Neutrophil (primary cell): ENCODE data around the gene NUTF2.

Source experiments
- H3K27ac ChIP-seq: fragments of 200-600 bp; sonication (generic); 2 replicates; pipeline ENCODE4 v1.5.1; 2016; ENCODE audit warnings: mild to moderate bottlenecking, moderate library complexity
- H3K27me3 ChIP-seq: fragments of 200-600 bp; sonication (generic); 2 replicates; pipeline ENCODE4 v1.6.0; 2016; ENCODE audit warnings: mild to moderate bottlenecking
- H3K36me3 ChIP-seq: fragments of 200-600 bp; sonication (generic); 2 replicates; pipeline ENCODE4 v1.5.1; 2017
- H3K4me1 ChIP-seq, 2 experiments: fragments of 200-600 bp in 1 of 2; sonication (generic) in 1 of 2; 1 replicate in 1 of 2; 2 replicates in 1 of 2; pipeline versions ENCODE4 v1.5.1 to v1.6.1; 2013 to 2016; ENCODE audit warnings: low read depth in 1 of 2, low read length in 1 of 2, mild to moderate bottlenecking in 1 of 2, moderate library complexity in 1 of 2; ENCODE audit not compliant: control insufficient read depth in 1 of 2, insufficient read depth in 1 of 2
- H3K4me3 ChIP-seq, 2 experiments: fragments of 200-600 bp in 1 of 2; sonication (generic) in 1 of 2; 1 replicate in 1 of 2; 2 replicates in 1 of 2; pipeline ENCODE4 v1.5.1; 2013 to 2016; ENCODE audit warnings: low read depth in 1 of 2, low read length in 1 of 2, mild to moderate bottlenecking in 1 of 2, moderate library complexity in 1 of 2
- H3K9me3 ChIP-seq: fragments of 200-600 bp; sonication (generic); 2 replicates; pipeline ENCODE4 v1.5.1; 2016
- CTCF ChIP-seq: fragments of 200-600 bp; sonication (generic); IDR thresholded peaks from 2 replicates; pipeline ENCODE4 v1.5.1; 2016; ENCODE audit warnings: antibody characterized with exemption

NUTF2 gene

GRCh38 chr16:67814567-67814966 lies 32.2 kb upstream of the NUTF2 start:
- Histone ChIP-seq H3K27ac (no peak overlapping the region), H3K4me1 (no peaks in the 10 kb centered on the region), H3K27me3 (no peaks in the 10 kb centered on the region), H3K4me3 (no peak overlapping the region), H3K36me3 (no peaks in the 10 kb centered on the region), H3K9me3 (no peaks in the 10 kb centered on the region)
- TF ChIP-seq CTCF = no peak

DNA sequence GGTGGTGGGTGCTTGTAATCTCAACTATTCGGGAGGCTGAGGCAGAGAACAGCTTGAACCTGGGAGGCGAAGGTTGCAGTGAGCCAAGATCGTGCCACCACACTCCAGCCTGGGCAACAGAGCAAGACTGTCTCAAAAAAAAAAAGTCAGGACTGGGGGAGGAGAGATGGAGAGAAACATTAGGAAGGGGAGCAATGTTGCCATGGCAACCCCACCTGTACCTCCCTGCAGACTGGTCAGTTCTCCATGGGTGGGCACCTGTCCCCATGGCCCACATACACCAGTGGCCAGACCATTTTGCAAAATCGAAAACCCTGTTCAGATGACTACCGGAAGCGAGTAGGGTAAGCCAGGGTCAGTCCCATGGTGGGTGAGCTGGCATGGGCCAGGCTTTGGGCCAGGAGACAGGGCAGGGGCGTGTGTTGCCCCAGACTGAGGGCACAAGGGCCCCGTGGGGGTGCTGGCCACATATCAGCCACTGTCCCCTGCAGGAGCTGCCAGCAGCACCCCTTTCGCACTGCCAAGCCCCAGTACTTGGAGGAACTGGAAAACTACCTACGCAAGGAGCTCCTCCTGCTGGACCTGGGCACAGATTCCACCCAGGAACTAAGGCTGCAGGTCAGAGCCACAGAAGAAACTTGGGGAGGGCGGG lies 26.0 kb upstream of the NUTF2 start:
- no peaks in the 10 kb centered on the region for H3K27me3 ChIP-seq
- H3K9me3 ChIP-seq = no peaks in the 10 kb centered on the region
- no peaks in the 10 kb centered on the region for H3K4me1 ChIP-seq
- no peak overlapping the region for H3K4me3 ChIP-seq
- no peak overlapping the region for H3K27ac ChIP-seq
- no peaks in the 10 kb centered on the region for H3K36me3 ChIP-seq
- TF ChIP-seq CTCF = no peak

DNA sequence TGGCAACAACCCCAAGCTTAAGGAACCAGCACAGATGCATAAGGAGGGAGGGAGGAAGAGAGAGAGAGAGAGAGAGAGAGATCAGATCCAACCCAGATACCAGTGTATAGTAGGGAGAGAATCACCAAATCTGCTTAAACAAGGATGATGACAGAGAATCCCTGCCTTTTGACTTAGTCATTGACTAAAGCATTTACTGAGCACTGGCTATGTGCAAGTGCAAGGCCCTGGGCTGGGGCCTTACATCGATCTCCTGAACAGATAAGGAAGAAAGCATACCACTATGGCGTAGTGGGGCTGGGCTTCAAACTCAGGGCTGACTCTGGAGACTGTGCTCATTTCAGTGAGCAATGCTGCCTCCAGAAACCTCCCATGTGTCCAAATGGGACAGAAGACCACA lies 24.2 kb upstream of the NUTF2 start:
- no peak for TF ChIP-seq CTCF
- H3K27me3 ChIP-seq = no peaks in the 10 kb centered on the region

GRCh38 chr16:67825119-67825518 lies 21.6 kb upstream of the NUTF2 start:
- Histone ChIP-seq H3K27ac (no peak overlapping the region), H3K27me3 (no peaks in the 10 kb centered on the region), H3K4me1 (no peaks in the 10 kb centered on the region), H3K36me3 (peaks cover 41% of the 10 kb centered on the region), H3K4me3 (no peak overlapping the region), H3K9me3 (no peaks in the 10 kb centered on the region)
- TF ChIP-seq CTCF = no peak

More for the DNA sequence above, 24.2 kb upstream of the NUTF2 start:
- Histone ChIP-seq H3K4me1 (no peaks in the 10 kb centered on the region), H3K9me3 (no peaks in the 10 kb centered on the region), H3K36me3 (peaks cover 15% of the 10 kb centered on the region), H3K4me3 (no peak overlapping the region), H3K27ac (no peak overlapping the region)

DNA sequence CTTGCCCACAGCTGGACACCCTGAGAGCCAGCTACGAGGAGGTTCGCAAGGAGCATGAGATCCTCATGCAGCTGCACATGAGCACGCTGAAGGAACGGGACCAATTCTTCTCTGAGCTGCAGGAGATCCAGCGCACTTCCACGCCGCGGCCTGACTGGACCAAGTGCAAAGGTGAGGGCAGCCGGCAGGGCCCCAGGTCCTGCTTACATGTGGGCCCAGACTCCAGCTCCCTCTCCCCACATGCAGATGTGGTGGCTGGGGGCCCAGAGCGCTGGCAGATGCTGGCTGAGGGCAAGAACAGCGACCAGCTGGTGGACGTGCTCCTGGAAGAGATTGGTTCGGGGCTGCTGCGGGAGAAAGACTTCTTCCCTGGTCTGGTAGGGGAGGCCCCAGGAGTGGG lies 20.8 kb upstream of the NUTF2 start:
- peaks cover 49% of the 10 kb centered on the region for H3K36me3 ChIP-seq
- H3K27me3 ChIP-seq = no peaks in the 10 kb centered on the region
- H3K4me3 ChIP-seq = no peak overlapping the region
- H3K27ac ChIP-seq = no peak overlapping the region
- TF ChIP-seq CTCF = no peak
- no peaks in the 10 kb centered on the region for H3K9me3 ChIP-seq
- no peaks in the 10 kb centered on the region for H3K4me1 ChIP-seq
